SH-SY5Y (cell line): ENCODE results near the gene LRRTM4.

Experiments
- GATA2 ChIP-seq: IDR thresholded peaks from 2 replicates; pipeline ENCODE4 v1.6.1; 2011; ENCODE audit warnings: mild to moderate bottlenecking, low read depth, low read length
- GATA3 ChIP-seq: IDR thresholded peaks from 2 replicates; pipeline ENCODE4 v1.6.1; 2011; ENCODE audit warnings: low read depth, mild to moderate bottlenecking, low read length, moderate library complexity

DNA sequence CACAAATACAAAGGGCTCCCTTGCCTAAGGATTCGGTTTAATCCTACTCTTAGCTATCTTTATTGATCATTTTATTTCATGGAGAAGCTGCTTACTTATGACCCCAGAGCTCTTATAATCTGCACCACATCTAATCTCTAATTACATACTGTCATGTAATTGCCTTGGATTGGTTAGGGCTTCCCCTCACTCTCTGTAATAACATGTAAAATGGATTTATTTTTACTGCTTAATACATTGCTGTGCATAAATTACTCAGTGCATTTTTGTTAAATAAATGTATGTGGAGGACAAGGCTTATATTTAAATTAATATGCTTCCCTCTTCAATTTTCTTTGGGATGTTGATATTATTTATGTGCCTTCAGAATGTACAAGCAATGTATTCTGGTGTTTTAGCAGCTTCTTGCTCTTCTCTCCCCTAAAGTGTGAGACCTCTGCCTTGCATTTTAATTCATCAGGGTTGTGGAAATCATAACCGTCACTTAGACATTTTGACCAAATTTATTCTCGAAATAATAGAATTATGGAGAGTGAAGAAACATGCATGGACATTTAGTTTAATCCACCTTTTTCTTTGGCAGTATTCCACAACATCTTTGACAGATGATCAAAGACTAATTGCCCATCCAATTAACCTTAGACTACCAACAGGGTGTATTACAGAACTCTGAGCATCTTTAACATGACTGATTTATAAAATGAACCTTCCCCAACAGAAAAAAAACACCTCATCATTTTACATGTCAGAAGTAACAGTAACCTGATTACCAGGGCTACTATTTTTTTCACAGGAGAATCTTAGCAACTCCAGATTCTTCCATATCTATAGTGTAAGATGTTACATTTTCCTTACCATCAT lies 692.6 kb downstream of the LRRTM4 start:
- TF ChIP-seq GATA3 (no peak), GATA2 (no peak)
